GM19035 (cell line): Measurements from ENCODE around the gene C14orf132.
"Not testable (repeated sequence)": the region's sequence is repeated elsewhere in the genome, so short reads cannot be mapped to it uniquely, and the experiment has no call there.

ENCODE experiments used
- ATAC-seq: cut with Tn5 transposase; IDR thresholded peaks from one replicate; pipeline ENCODE4 v1.9.1; 2021; ENCODE audit not compliant: unreplicated experiment

C14orf132 gene

GRCh38 chr14:96038920-96039632, at the start of gene C14orf132:
Gene C14orf132, plus strand, starts transcription at chr14:96039362. Its CDS starts 139 bp downstream, at chr14:96039501.
- ATAC-seq: no peak

GRCh38 chr14:95993768-95994592, 45.2 kb upstream of the C14orf132 start:
- ATAC-seq: no peak

- no peak for ATAC-seq
Measured at GRCh38 chr14:95994593-95994928, 44.6 kb upstream of the C14orf132 start.

- ATAC-seq: no peak
Measured at GRCh38 chr14:95998656-95999055, 40.5 kb upstream of the C14orf132 start.

- no peak for ATAC-seq
Measured at GRCh38 chr14:96001866-96002497, 37.2 kb upstream of the C14orf132 start.

- no peak for ATAC-seq
Measured at GRCh38 chr14:96002498-96002884, 36.7 kb upstream of the C14orf132 start.

GRCh38 chr14:96011131-96011530, 28.0 kb upstream of the C14orf132 start:
- ATAC-seq: no peak

GRCh38 chr14:96011607-96012006, 27.6 kb upstream of the C14orf132 start:
- no peak for ATAC-seq

- ATAC-seq: not testable (repeated sequence)
Measured at GRCh38 chr14:96012757-96013156, 26.4 kb upstream of the C14orf132 start.

- no peak for ATAC-seq
Measured at GRCh38 chr14:96014176-96014575, 25.0 kb upstream of the C14orf132 start.

GRCh38 chr14:96016501-96017160, 22.5 kb upstream of the C14orf132 start:
- ATAC-seq: no peak

GRCh38 chr14:96017882-96018281, 21.3 kb upstream of the C14orf132 start:
- no peak for ATAC-seq

- ATAC-seq: no peak
Measured at GRCh38 chr14:96027431-96028355, 11.5 kb upstream of the C14orf132 start.

GRCh38 chr14:96029089-96029645, 10.0 kb upstream of the C14orf132 start:
- ATAC-seq: no peak

- no peak for ATAC-seq
Measured at GRCh38 chr14:96030108-96030760, 8.9 kb upstream of the C14orf132 start.

GRCh38 chr14:96031691-96032090, 7.5 kb upstream of the C14orf132 start:
- no peak for ATAC-seq

- ATAC-seq: no peak
Measured at GRCh38 chr14:96035456-96035855, 3.7 kb upstream of the C14orf132 start.

GRCh38 chr14:96037891-96038557, 1.1 kb upstream of the C14orf132 start:
- ATAC-seq: no peak

- ATAC-seq: no peak
Measured at GRCh38 chr14:96038558-96038919, 623 bp upstream of the C14orf132 start.
